Left ventricle myocardium inferior (tissue), 1 donor: ENCODE data around the gene HOXC10. TPM values are rescaled to one million over a fixed set of nuclear protein-coding genes. Genes with fewer than 3 reads are reported as not detected.

ENCODE experiments used
- DNase-seq: peaks from one replicate; pipeline ENCODE4 v3.0.0-alpha.2; 2020
- H3K27ac ChIP-seq: fragments of 200-600 bp; replicated peaks from 2 replicates; pipeline ENCODE4 v1.8.0; 2021
- H3K27me3 ChIP-seq: fragments of 200-600 bp; 2 replicates; pipeline ENCODE4 v1.8.0; 2021; ENCODE audit warnings: low read depth
- H3K36me3 ChIP-seq: fragments of 200-600 bp; 2 replicates; pipeline ENCODE4 v1.8.0; 2021
- H3K4me1 ChIP-seq: fragments of 200-600 bp; 2 replicates; pipeline ENCODE4 v1.8.0; 2021
- H3K4me3 ChIP-seq: fragments of 200-600 bp; 2 replicates; pipeline ENCODE4 v1.8.0; 2021; ENCODE audit warnings: mild to moderate bottlenecking, moderate library complexity
- H3K9me3 ChIP-seq: fragments of 200-600 bp; replicated peaks from 2 replicates; pipeline ENCODE4 v1.8.0; 2021
- intact Hi-C: fragments of 100-400 bp; cut with micrococcal nuclease; formaldehyde crosslinking; loops from one replicate; pipeline ENCODE4 v1.11.0; 2022
- total RNA-seq: library from RNA; stranded (reverse); fragmentation: NEBNext Ultra II Directional; extraction: Animal tissue kit (Norgen Biotek cat#: 25700); gene quantifications from one replicate; pipeline ENCODE4 v1.2.1, GENCODE V29; 2021
- TF ChIP-seq, protein P1 (sequence below): fragments of 200-600 bp; IDR thresholded peaks from 2 replicates; pipeline ENCODE4 v1.8.0; 2021; ENCODE audit warnings: antibody characterized with exemption, mild to moderate bottlenecking, borderline replicate concordance
- donor health status: DM: no; HTN: yes; CAD: no; lungs with severe emphysema.

The HOXC10 gene
- total RNA-seq, 1 donor from 2014 or later: not detected

DNA sequence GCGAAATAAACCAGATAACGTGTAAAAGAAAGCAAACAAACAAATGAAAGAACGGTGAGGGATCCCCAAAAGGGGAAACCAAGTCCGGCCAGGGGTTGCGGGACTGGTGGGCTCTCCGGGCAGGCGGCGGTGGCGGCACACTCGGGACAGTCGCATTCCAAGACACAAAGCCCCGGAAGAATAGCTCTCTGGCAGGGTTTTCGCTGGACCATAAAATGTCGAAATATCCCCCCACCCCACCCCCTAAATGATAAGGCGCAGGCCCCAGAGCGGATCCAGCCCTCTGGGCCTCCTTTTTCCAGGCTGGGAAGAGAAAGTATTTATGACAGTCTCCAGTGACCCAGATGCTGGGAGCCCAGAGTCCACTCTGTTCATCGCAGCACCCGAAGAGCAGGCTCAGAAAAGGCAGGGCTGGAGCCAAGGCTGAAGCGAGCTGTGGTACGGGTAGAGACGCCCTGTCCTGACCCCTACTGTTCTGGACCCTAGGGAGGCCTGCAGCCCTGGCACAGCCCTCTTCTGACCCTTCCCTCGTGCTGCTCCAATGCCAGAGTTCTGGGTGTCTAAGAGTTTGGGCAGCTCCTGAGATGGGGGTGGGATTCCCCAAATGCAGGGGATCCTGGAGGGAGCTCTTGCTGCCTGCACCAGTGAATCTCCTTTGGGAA lies 21.7 kb downstream of the HOXC10 start:
- intact Hi-C loops: loop anchor here (5.0 kb wide), 1 partner anchor 186 kb away; no protein-coding TSS in a partner anchor
- DNase-seq: no peak
- Histone ChIP-seq H3K27me3 (peaks cover 98% of the 10 kb centered on the region), H3K36me3 (no peaks in the 10 kb centered on the region), H3K4me3 (peak overlapping the region; percentile 52), H3K9me3 (no peaks in the 10 kb centered on the region), H3K27ac (no peak overlapping the region), H3K4me1 (peaks cover 15% of the 10 kb centered on the region)
- TF ChIP-seq, protein P1, sequence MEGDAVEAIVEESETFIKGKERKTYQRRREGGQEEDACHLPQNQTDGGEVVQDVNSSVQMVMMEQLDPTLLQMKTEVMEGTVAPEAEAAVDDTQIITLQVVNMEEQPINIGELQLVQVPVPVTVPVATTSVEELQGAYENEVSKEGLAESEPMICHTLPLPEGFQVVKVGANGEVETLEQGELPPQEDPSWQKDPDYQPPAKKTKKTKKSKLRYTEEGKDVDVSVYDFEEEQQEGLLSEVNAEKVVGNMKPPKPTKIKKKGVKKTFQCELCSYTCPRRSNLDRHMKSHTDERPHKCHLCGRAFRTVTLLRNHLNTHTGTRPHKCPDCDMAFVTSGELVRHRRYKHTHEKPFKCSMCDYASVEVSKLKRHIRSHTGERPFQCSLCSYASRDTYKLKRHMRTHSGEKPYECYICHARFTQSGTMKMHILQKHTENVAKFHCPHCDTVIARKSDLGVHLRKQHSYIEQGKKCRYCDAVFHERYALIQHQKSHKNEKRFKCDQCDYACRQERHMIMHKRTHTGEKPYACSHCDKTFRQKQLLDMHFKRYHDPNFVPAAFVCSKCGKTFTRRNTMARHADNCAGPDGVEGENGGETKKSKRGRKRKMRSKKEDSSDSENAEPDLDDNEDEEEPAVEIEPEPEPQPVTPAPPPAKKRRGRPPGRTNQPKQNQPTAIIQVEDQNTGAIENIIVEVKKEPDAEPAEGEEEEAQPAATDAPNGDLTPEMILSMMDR: no peak

DNA sequence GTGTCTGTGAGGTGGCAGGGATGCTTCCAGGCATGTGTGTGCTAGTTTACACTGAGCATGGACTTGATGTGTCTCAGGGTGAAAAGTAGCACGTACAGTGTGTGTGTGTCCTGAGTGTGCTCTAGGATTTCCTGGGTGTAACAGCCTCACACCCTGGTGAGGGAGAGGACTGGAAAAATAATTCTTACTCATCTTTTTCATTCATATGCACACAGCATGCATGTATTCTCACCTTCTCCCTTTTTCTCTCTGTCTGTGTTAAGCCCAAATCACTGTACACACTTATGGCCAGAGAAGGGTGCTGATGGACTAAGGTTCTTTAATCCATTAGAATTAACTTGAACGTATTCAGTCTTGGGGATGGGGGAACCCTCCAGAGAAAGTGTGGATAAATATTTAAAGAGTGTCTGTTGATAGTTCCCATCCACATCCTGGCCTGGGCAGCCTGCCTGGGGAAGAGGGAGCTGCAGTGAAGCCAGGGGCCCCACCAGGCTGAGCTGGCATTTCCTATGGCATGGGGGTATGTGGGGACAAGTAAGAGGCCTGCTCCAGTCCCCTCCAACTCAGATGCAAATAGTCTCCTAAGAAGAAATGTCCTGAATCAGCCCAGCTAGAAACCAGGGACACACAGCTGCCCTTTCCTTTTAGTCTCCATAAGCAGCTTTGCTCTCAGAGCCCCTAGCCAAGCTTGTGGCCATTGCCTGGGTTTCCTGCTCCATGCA lies 22.8 kb downstream of the HOXC10 start:
- Histone ChIP-seq H3K27ac (no peak overlapping the region), H3K4me3 (no peak overlapping the region), H3K27me3 (peaks cover 98% of the 10 kb centered on the region), H3K4me1 (peaks cover 15% of the 10 kb centered on the region), H3K36me3 (no peaks in the 10 kb centered on the region), H3K9me3 (no peaks in the 10 kb centered on the region)
- intact Hi-C loops: loop anchor here (5.0 kb wide), 1 partner anchor 185 kb away; no protein-coding TSS in a partner anchor
- no peak for DNase-seq
- TF ChIP-seq, protein P1: no peak

DNA sequence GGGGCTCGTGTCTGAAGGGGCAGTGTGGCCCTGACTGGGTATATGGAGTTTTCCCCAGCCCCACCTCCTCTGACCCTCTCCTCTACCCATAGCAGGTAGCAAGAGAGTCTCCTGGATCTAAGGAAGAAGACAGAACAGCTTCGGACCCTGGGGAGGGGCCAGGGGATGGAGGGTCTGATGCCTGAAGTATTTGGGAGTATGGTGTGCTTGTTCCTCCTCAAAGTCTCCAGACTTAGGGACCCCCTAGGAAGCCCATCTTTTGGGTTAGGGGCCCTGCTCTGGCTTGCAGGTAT lies 23.3 kb downstream of the HOXC10 start:
- no peak for DNase-seq
- TF ChIP-seq, protein P1: no peak
- Histone ChIP-seq H3K27me3 (peaks cover 98% of the 10 kb centered on the region), H3K27ac (no peak overlapping the region), H3K4me3 (no peak overlapping the region), H3K36me3 (no peaks in the 10 kb centered on the region), H3K9me3 (no peaks in the 10 kb centered on the region), H3K4me1 (peaks cover 15% of the 10 kb centered on the region)
- intact Hi-C loops: loop anchor here (5.0 kb wide), 1 partner anchor 184 kb away; no protein-coding TSS in a partner anchor

DNA sequence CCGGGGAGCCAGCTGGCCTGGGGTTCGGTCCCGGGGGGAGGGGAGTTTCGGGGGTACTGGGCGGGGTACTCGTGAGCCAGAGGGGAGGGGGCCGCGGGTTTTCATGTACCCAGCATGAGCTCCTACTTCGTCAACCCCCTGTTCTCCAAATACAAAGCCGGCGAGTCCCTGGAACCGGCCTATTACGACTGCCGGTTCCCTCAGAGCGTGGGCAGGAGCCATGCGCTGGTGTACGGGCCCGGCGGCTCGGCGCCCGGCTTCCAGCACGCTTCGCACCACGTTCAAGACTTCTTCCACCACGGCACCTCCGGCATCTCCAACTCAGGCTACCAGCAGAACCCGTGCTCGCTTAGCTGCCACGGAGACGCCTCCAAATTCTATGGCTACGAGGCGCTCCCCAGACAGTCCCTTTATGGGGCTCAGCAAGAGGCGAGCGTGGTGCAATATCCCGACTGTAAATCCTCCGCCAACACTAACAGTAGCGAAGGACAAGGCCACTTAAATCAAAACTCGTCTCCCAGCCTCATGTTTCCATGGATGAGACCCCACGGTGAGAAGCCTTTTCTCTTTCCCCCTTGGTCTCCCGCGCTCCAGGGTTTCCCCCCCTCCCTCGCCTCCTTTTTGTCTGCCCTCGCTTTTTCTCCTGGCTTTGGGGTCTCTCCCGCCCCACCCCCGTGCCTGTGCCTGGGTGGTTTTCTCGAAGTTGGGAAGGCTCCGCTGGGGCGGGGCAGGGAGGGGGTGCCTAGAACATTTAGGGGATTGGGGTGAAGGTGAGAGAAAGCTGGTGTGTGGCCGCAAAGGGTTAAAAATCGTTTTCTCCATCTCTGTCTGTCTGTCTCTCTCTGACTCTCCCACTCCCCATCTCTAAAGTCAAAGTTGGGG lies 24.5 kb downstream of the HOXC10 start:
- Histone ChIP-seq H3K27me3 (peaks cover 98% of the 10 kb centered on the region), H3K4me1 (peaks cover 19% of the 10 kb centered on the region), H3K36me3 (no peaks in the 10 kb centered on the region), H3K9me3 (no peaks in the 10 kb centered on the region), H3K4me3 (peak overlapping the region; percentile 46), H3K27ac (no peak overlapping the region)
- no peak for DNase-seq
- intact Hi-C loops: loop anchor here (5.0 kb wide), 1 partner anchor 183 kb away; no protein-coding TSS in a partner anchor
- TF ChIP-seq, protein P1: no peak

DNA sequence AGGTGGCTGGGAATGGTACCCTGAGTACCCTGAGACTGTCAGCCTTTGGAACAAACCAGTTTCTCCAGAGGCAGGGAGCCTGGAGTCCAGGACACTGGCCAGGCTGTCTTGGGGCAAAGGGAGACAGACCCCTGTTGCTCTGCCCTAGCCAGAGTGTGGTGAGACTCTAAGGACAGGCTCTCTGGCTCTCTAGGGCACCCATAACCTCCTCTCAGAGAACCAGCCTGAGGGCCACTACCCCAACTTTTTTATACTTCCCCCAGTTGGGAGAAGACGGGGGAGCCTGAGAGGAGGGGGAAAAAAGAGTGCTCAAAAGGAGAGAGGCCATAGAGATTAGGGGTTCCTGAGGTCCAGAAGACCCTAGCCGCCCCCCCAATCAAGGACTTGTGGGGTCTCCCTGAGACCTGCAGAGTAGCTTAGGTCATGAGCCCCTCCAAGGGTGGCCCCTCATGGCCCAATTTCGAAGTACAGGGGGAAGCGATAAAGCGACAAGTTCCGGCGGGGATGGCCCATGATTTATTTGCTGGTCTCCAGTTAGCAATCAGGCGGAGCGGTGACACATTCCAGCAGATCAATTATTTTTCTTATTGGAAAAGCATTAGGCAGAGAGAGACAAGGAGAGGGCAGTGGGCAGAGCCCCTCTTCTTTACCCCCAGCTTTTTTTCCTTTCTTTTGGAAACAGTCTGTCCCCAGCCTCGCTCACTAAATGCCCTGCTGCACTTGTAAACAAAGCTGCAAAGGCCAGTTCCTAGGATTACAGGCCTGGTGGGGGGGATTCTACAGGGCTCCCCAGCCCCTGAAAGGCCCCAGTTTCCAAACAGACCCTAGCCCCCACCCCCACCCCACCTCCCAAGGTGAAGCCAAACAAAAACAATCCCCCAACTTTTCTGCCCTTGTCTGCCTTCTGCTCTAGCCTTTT lies 25.4 kb downstream of the HOXC10 start:
- Histone ChIP-seq H3K4me1 (peaks cover 23% of the 10 kb centered on the region), H3K27ac (no peak overlapping the region), H3K27me3 (peaks cover 98% of the 10 kb centered on the region), H3K36me3 (no peaks in the 10 kb centered on the region), H3K9me3 (no peaks in the 10 kb centered on the region), H3K4me3 (no peak overlapping the region)
- no peak for DNase-seq
- TF ChIP-seq, protein P1: no peak
- intact Hi-C loops: no loop called here
